ENCODE measurements around the gene RPS26. TPM values are rescaled to one million over a fixed set of nuclear protein-coding genes. Genes with fewer than 3 reads are reported as not detected.
"Not testable (repeated sequence)": the region's sequence is repeated elsewhere in the genome, so short reads cannot be mapped to it uniquely, and the experiment has no call there.

Gene RPS26
- total RNA-seq (2012; rRNA removed), result 866 and 1,036 TPM in 2 replicates

DNA sequence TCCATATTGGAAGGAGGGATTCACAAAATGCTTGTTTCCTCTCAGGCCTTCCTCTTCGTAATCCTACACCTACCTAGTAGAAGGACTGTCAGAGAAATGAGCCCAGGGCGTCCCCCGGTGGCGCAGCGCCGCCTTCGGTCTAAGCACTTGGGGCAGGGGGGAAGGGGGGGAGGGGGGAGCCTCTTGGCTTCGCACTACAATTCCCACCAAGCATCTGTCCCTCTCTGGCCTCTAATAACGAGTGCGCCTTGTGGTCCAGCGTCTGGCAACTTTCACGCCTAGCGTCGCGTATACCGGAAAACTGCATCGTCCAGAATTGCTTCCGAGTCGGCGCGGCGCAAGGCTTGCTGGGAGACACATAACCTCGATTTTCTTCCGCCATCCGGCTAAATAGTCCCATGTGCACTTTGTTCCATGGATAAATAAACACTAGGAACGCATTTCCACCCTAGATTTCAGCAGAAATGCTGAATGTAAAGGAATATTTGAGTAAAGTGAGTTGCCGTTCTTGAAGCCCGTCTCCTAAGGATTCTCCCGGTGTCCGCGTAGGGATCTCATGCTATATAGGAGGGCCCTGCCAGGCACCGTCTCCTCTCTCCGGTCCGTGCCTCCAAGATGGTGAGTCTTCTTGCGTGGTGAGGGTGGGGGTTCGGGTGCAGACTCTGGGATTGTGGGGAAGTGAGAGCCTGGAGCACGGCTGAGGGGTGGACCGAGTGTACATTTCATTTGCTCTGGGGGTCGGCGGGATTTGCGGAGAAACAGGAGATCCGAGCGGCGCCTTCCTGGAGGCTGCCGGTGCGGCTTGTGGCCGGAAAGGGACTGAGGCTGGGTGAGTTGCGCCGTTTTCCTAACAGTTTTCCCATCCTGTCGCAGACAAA is at the start of gene RPS26:
Gene RPS26, plus strand, starts transcription at position 367 of the 878 bp plus-strand sequence. Its CDS starts 249 bp downstream, at position 616.
- Histone ChIP-seq H3K27me3 (ENCODE audit: control insufficient read depth, insufficient read depth, low read length) (no peaks in the 10 kb centered on the region), H3K4me1 (ENCODE audit: control insufficient read depth, insufficient read depth, low read length) (peaks cover 11% of the 10 kb centered on the region), H3K9me3 (replicated peaks; ENCODE audit: low read length) (no peaks in the 10 kb centered on the region), H3K36me3 (ENCODE audit: insufficient read depth, low read length) (peaks cover 36% of the 10 kb centered on the region), H3K4me3 (ENCODE audit: low read length) (peak within 1 kb of the TSS; percentile 85), H3K9ac (ENCODE audit: low read depth, low read length) (peak within 1 kb of the TSS; percentile 96), H3K4me2 (ENCODE audit: low read length) (peak within 1 kb of the TSS; percentile 81)

DNA sequence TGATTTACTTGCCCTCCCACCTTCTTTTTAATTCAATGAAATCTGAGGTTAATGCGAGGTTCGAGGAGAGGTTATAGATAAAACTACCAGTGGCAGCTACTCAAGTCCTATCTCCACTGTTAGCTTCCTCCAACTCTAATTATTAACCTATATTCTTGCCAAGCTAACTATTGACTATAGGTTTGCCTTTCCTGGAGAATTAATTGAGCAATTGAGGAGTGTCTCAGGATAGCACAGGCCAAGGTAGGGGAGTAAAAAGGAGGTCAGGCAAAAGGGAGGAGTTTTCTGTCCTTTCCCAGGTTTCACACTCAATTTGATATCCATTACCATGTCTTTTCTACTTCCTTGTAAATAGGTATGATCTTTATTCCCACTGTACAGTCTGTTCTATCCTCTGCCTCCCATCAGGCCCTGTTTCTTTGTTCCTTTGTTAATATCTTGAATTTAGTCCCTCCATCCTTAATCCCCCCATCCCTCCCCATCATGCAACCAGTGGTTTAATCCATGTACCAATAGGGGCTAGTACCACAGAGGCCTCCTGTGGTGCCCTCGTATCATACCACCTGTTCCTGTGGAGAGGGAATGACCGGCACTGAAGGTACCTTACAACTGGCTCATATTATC is 48.4 kb upstream of the RPS26 start:
- Histone ChIP-seq H3K4me1 (ENCODE audit: control insufficient read depth, insufficient read depth, low read length) (peaks cover 11% of the 10 kb centered on the region), H3K4me2 (ENCODE audit: low read length) (no peak overlapping the region), H3K36me3 (ENCODE audit: insufficient read depth, low read length) (peaks cover 59% of the 10 kb centered on the region), H3K4me3 (ENCODE audit: low read length) (no peak overlapping the region), H3K9me3 (replicated peaks; ENCODE audit: low read length) (no peaks in the 10 kb centered on the region), H3K9ac (ENCODE audit: low read depth, low read length) (no peak overlapping the region), H3K27me3 (ENCODE audit: control insufficient read depth, insufficient read depth, low read length) (no peaks in the 10 kb centered on the region)

DNA sequence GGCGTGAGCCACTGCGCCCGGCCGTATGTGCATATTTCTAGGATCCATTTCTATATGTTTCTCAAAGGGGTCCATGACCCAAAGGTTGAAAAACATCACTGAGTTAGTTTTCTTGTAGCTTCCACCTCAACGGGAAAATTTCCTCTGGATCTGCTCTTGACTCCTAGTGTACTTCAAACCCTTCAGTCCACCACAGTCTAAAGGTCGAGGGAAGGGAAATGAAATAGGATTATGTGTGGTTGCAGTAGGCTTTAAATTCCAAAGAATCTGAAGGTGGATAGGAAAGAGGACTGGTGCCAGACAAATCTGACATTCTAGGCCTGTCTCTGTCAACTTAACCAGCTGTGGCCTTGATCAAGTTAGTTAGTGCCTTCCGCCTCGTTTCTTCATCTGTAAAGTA is 46.4 kb upstream of the RPS26 start:
- Histone ChIP-seq H3K27me3 (ENCODE audit: control insufficient read depth, insufficient read depth, low read length) (no peaks in the 10 kb centered on the region), H3K9ac (ENCODE audit: low read depth, low read length) (no peak overlapping the region), H3K4me3 (ENCODE audit: low read length) (no peak overlapping the region), H3K4me1 (ENCODE audit: control insufficient read depth, insufficient read depth, low read length) (peaks cover 11% of the 10 kb centered on the region), H3K36me3 (ENCODE audit: insufficient read depth, low read length) (peaks cover 45% of the 10 kb centered on the region), H3K9me3 (replicated peaks; ENCODE audit: low read length) (no peaks in the 10 kb centered on the region), H3K4me2 (ENCODE audit: low read length) (no peak overlapping the region)

DNA sequence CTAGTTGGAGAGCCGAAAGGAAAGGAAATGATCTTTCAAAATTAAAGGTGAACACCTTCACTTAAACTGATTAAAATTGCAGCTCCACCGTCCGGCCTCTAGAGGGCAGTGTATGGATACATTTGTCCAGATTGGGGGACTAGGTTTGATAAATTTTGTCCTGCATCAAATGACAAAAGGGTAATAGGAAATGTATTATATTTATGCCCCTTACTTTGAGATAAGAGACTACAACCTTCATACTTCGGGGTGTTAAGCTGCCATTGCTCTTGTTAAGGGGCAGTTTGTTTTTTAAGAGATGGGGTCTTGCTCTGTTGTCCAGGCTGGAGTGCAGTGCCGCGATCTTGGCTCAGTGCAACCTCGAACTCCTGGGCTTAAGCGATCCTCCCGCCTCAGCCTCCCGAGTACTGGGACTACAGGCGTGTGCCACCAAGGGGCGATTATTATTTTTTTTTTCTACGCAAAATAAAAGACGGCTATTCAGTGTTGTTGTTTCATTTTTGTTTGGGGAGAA is 45.5 kb upstream of the RPS26 start:
- peak overlapping the region; percentile 93 for H3K4me2 ChIP-seq (ENCODE audit: low read length)
- H3K27me3 ChIP-seq (ENCODE audit: control insufficient read depth, insufficient read depth, low read length), result no peaks in the 10 kb centered on the region
- peak overlapping the region; percentile 85 for H3K9ac ChIP-seq (ENCODE audit: low read depth, low read length)
- peak overlapping the region; percentile 86 for H3K4me3 ChIP-seq (ENCODE audit: low read length)
- peaks cover 11% of the 10 kb centered on the region for H3K4me1 ChIP-seq (ENCODE audit: control insufficient read depth, insufficient read depth, low read length)
- no peaks in the 10 kb centered on the region for H3K9me3 ChIP-seq (replicated peaks; ENCODE audit: low read length)
- peaks cover 36% of the 10 kb centered on the region for H3K36me3 ChIP-seq (ENCODE audit: insufficient read depth, low read length)

DNA sequence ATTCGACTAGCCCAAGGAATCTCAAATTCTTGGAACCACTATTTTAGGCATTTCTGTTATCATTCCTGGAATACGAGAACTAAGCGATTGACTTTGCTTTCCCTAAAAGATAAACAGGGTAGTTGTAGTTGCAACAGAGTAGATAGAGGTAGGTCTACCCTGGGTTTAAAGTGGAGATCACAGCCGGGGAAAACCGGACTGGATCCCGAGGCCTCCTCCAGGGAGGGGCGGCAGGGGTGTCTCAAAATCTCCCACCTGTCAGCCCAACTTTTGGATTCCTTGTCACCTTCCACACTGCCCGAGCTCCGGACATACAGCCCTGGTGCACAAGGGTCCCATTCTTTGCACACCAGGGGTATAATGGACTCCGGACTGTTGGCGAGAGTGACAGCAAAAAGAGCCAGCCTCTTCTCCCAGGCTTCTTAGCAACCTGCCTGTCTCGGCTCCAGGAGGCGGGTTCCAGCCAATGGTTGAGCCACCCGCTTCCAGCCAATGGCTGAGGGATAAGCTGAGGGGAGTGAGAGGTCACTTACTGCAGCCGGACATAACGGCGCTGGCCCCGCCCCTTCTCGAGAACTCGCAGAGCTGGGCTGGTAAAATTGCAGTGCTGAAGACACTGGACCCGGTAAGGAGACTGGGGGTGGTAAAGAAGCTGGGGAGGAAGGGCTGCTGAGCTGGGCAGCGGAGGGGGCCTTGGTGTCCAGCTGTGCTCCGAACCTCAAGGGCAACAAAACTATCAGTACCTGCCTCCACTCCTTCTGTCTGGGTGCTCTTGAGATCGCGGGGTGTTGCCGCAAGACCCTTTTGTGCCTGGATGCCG is 44.8 kb upstream of the RPS26 start, which contains the start of gene SUOX:
Gene SUOX, plus strand, starts transcription at position 562 of the 820 bp plus-strand sequence. CDS start 4,946 bp downstream, outside the sequence.
- peak within 1 kb of the TSS; percentile 86 for H3K4me3 ChIP-seq (ENCODE audit: low read length)
- peak within 1 kb of the TSS; percentile 85 for H3K9ac ChIP-seq (ENCODE audit: low read depth, low read length)
- H3K9me3 ChIP-seq (replicated peaks; ENCODE audit: low read length), result no peaks in the 10 kb centered on the region
- H3K4me2 ChIP-seq (ENCODE audit: low read length), result peak within 1 kb of the TSS; percentile 93
- peaks cover 11% of the 10 kb centered on the region for H3K4me1 ChIP-seq (ENCODE audit: control insufficient read depth, insufficient read depth, low read length)
- no peaks in the 10 kb centered on the region for H3K27me3 ChIP-seq (ENCODE audit: control insufficient read depth, insufficient read depth, low read length)
- H3K36me3 ChIP-seq (ENCODE audit: insufficient read depth, low read length), result peaks cover 32% of the 10 kb centered on the region

DNA sequence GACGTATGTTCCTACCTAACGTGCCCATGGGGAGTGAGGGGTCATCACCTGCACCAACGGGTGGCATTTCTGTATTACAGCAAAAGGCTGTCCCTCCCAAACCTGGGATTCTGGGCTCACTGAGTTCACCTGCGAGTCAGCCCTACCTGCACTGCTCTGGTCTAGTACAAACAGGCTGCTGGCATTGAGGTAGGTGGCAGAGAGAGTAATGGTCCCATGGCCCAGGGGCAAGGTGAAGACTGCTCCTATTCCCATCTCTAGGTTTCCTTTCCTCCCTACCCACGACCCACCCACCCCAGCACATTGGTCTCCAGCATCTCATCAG is 44.2 kb upstream of the RPS26 start:
- peaks cover 26% of the 10 kb centered on the region for H3K36me3 ChIP-seq (ENCODE audit: insufficient read depth, low read length)
- H3K9ac ChIP-seq (ENCODE audit: low read depth, low read length), result peak overlapping the region; percentile 85
- peak overlapping the region; percentile 86 for H3K4me3 ChIP-seq (ENCODE audit: low read length)
- H3K9me3 ChIP-seq (replicated peaks; ENCODE audit: low read length), result no peaks in the 10 kb centered on the region
- no peaks in the 10 kb centered on the region for H3K27me3 ChIP-seq (ENCODE audit: control insufficient read depth, insufficient read depth, low read length)
- peak overlapping the region; percentile 93 for H3K4me2 ChIP-seq (ENCODE audit: low read length)
- H3K4me1 ChIP-seq (ENCODE audit: control insufficient read depth, insufficient read depth, low read length), result peaks cover 11% of the 10 kb centered on the region

DNA sequence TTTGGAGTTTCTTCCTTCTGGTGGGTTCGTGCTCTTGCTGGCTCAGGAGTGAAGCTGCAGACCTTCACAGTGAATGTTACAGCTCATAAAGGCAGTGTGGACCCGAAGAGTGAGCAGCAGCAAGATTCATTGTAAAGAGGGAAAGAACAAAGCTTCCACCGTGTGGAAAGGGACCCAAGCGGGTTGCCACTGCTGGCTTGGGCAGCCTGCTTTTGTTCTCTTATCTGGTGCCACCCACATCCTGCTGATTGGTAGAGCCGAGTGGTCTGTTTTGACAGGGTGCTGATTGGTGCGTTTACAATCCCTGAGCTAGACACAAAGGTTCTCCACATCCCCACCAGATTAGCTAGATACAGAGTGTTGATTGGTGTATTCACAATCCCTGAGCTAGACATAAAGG is 42.2 kb upstream of the RPS26 start:
- H3K9me3 ChIP-seq (replicated peaks; ENCODE audit: low read length); H3K36me3 ChIP-seq (ENCODE audit: insufficient read depth, low read length); H3K9ac ChIP-seq (ENCODE audit: low read depth, low read length); H3K4me3 ChIP-seq (ENCODE audit: low read length); H3K27me3 ChIP-seq (ENCODE audit: control insufficient read depth, insufficient read depth, low read length); H3K4me2 ChIP-seq (ENCODE audit: low read length): not testable (repeated sequence)
- peaks cover 11% of the 10 kb centered on the region for H3K4me1 ChIP-seq (ENCODE audit: control insufficient read depth, insufficient read depth, low read length)

DNA sequence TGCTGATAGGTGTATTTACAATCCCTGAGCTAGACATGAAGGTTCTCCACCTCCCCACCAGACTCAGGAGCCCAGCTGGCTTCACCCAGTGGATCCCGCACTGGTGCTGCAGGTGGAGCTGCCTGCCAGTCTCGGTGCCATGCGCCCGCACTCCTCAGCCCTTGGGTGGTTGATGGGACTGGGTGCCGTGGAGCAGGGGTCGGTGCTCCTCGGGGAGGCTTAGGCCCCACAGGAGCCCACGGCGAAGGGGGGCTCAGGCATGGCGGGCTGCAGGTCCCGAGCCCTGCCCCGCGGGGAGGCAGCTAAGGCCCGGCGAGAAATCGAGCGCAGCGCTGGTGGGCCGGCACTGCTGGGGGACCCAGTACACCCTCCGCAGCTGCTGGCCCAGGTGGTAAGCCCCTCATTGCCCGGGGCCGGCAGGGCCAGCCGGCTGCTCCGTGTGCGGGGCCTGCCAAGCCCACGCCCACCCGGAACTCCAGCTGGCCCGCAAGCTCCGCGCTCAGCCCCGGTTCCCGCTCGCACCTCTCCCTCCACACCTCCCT is 41.6 kb upstream of the RPS26 start:
- not testable (repeated sequence) for H3K9ac ChIP-seq (ENCODE audit: low read depth, low read length); H3K36me3 ChIP-seq (ENCODE audit: insufficient read depth, low read length); H3K4me2 ChIP-seq (ENCODE audit: low read length); H3K4me3 ChIP-seq (ENCODE audit: low read length); H3K9me3 ChIP-seq (replicated peaks; ENCODE audit: low read length); H3K27me3 ChIP-seq (ENCODE audit: control insufficient read depth, insufficient read depth, low read length)
- H3K4me1 ChIP-seq (ENCODE audit: control insufficient read depth, insufficient read depth, low read length), result peaks cover 11% of the 10 kb centered on the region

DNA sequence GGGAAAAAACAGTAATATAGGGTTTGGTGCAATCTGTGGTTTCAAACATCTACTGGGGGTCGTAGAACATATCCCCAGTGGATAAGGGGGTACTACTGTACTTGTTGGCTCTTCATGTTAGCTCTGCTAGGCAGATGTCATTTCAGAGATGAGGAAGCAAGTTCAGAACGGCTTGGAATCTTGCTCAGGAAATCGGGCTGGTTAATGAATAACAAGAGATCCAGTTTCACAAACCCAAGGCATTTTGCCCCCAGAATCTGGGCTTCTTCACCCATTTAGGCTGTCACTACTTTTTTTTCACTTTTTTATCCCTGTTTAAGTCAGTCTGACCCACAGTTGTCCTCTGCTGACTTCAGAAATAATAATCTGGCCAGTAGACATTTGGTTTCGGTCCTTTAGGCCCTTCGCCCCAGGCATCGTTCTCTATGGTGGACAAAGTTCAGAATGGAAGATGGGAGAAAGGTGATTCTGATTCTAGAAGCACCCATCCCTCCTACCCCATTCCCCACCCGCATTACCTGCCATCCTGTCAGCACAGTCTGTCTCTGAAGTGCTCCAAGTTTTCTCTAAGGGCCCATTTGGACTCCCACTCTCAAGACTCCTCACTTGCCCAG is 40.1 kb upstream of the RPS26 start:
- Histone ChIP-seq H3K4me3 (ENCODE audit: low read length) (no peak overlapping the region), H3K36me3 (ENCODE audit: insufficient read depth, low read length) (no peaks in the 10 kb centered on the region), H3K4me1 (ENCODE audit: control insufficient read depth, insufficient read depth, low read length) (peaks cover 7% of the 10 kb centered on the region)

DNA sequence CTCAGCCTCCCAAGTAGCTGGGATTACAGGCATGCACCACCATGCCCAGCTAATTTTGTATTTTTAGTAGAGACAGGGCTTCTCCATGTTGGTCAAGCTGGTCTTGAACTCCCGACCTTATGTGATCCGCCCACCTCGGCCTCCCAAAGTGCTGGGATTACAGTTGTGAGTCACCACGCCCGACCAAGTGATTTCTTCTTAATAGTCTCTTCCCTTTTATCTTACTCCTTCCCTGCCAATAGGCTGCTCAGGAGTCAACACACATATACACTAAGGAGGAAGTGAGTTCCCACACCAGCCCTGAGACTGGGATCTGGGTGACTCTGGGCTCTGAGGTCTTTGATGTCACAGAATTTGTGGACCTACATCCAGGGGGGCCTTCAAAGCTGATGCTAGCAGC is 38.3 kb upstream of the RPS26 start:
- H3K9me3 ChIP-seq (replicated peaks; ENCODE audit: low read length); H3K27me3 ChIP-seq (ENCODE audit: control insufficient read depth, insufficient read depth, low read length); H3K36me3 ChIP-seq (ENCODE audit: insufficient read depth, low read length); H3K4me2 ChIP-seq (ENCODE audit: low read length); H3K4me1 ChIP-seq (ENCODE audit: control insufficient read depth, insufficient read depth, low read length); H3K4me3 ChIP-seq (ENCODE audit: low read length); H3K9ac ChIP-seq (ENCODE audit: low read depth, low read length): not testable (repeated sequence)

More for the DNA sequence above, 40.1 kb upstream of the RPS26 start:
- H3K27me3 ChIP-seq (ENCODE audit: control insufficient read depth, insufficient read depth, low read length), result no peaks in the 10 kb centered on the region
- H3K9me3 ChIP-seq (replicated peaks; ENCODE audit: low read length), result no peaks in the 10 kb centered on the region
- H3K4me2 ChIP-seq (ENCODE audit: low read length), result no peak overlapping the region
- no peak overlapping the region for H3K9ac ChIP-seq (ENCODE audit: low read depth, low read length)

All from skeletal muscle satellite cell (primary cell).